Bone marrow (tissue), 2 donors: ENCODE measurements around the gene MLLT1.

Experiments
- DNase-seq, 2 donors: peaks; one replicate each; lab custom pipeline; 2025; lab: John Stamatoyannopoulos, UW

Gene MLLT1

DNA sequence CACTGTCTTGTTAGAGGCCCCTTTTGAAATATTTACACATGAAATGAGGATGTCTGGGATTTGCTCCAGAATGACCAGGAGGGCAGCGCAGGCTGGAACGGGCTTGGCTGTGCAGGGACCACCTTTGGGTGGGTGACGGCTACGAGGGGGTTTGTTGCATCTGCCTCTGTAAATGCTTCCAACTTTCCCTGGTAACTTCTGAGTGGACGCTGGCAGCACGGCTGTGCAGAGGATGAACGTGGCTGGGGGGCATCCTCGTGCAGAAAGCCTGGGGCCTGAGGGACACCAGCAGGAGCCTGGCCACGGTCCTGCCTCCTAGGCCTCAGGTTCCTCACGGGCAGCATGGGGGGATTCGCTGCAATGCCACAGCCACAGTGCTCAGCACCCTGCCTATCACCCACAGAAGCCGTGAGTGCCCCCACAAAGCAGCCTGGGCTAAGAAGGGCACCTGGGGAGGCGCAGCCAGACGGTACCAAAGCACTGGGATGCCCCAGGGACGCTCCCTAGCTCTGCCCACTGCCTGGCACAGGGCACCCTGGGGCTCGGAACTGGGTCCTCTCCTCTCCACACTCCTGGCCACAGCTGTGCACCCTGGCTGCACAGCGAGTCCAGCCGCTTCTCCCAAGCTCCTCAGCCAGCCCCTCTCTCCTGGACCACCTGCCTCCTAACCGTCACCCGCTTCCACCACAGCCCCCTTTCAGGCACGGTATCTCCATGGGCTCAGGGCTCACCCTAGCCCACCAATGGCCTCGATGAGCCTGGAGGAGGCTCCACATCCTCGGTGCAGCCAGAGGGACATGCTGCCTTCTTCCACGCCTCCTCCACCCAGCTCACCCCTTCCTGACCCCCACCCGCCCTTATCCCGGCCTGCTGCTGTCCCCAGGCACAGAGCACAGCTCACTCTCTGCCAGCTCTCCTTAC is 44.5 kb downstream of the MLLT1 start:
- no peak for DNase-seq

DNA sequence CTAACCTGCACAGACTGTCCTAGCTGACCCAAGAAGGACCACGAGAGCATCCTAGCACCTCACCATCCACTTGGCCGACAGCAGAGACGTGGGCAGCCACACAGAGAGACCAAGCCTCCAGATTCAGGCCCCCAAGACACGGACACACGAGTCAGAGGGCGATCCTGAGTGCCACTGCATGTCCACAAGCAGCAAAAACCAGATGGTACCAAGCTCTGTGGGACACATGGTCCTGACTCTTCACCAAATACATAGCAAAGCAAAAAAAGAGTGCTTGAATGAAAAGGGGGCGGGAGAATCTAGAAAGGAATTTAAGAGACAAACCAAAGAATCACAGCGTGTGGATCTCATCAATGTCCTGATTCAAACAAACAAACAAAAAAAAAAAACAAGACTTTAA is 45.2 kb downstream of the MLLT1 start:
- DNase-seq: no peak

GRCh38 chr19:6233827-6234511 is 45.8 kb downstream of the MLLT1 start:
- no peak for DNase-seq

- no peak for DNase-seq
Measured at GRCh38 chr19:6233056-6233826, 46.5 kb downstream of the MLLT1 start.

DNA sequence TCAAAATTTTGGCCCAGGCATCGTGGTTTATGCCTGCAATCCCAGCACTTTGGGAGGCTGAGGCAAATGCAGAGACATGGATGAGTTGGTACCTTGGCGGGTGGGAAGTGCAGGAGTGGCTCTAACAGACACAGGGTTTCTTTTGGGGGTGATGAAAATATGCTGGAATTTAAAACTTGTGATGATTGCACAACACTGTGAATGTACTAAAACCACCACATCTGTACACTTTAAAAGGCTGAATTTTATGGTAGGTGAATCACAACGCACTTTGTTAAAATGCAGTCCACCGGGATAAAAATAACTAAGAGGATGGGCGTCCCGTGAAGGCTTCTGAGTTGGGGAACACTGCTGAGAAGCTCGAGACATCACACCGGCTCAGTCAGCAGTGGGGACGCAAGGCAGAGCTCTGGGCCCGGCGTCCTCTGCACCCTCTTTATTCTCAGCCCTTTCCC is 47.1 kb downstream of the MLLT1 start:
- DNase-seq: no peak

GRCh38 chr19:6230991-6231448 is 48.8 kb downstream of the MLLT1 start:
- no peak for DNase-seq

- DNase-seq: no peak
Measured at GRCh38 chr19:6229951-6230712, 49.6 kb downstream of the MLLT1 start.

DNA sequence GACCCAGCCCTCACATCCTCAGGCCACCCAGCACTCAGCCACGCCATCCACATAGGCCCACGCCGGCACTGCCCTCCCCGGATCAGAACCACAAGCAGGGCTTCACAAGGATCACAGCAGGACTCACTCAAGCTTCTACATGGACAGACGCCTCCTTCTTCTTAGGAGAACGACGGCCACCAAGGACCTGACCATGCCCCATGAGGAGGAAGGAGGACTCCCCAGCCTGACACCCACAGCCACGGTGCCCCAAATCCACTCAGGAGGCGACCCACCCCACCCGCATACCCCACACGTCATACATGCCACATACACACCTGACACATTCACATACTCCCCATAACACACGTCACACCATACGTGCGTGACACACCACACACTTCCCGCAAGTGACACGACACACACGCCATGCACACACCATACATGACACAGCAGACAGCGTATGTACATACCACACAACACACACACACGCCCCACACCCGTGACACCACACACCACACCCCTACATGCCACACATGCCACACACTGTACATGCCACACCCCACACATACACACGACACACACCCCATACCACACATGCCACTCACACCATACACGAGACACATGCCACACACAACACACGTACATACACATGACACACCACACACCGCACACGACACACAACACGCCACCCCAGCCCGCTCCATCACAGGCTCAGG is 50.4 kb downstream of the MLLT1 start:
- no peak for DNase-seq

- no peak for DNase-seq
Measured at GRCh38 chr19:6228551-6229215, 51.1 kb downstream of the MLLT1 start.

DNA sequence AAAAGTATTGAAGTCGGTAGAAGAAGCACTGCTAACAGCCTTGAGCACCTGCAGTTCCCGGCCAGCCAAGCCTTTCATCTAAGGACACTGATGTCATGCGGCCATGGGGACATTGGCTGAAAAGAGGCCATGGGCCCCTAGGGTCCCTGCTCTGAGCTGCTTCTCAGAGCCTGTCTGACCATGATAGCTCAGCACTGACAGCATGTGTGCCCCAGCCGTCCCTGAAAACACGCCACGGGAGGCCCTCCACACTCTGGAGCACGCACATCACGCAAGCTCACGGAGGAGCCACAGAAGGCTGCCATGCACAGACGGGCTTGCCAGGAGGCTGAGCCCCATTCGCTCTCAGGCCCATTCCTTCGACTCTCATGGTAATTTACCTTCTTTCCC is 51.8 kb downstream of the MLLT1 start:
- no peak for DNase-seq

DNA sequence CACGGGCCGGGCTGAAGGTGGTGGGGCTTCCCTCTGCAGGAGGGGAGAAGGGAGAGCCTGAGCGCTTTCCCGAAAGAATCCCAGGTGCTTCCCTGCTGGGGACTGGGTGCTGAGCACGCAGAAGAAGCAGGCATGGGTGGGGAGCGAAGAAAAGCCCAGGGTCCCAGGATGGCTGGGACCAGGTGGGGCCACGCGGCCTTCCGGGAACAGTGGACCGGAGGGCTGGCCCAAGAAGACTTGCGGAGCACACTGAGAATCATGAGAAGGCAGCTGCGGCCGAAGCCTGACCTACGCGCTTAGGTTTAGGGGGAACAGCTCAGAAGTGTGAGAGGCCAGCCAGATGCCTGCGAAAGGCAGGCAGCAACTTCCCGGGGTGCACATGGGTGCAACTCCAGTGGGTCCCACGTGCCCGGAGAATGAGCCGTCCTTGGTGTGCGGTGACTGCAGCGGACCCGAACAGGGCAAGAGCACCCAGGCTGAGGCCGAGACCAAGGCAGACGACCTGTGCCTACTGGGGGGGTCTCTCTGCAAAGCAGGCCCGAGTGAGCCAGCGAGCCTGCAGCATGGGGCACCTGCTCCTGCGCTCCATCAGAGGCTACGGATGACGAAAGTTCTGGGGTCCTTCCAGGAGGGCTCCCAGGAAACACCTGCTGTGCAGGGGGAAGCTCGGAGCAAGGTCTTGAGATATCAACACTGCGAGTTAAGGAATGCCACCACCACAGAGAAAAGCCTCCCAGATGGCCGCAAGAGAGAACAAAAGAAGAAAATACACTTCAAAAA is 52.4 kb downstream of the MLLT1 start:
- no peak for DNase-seq

DNA sequence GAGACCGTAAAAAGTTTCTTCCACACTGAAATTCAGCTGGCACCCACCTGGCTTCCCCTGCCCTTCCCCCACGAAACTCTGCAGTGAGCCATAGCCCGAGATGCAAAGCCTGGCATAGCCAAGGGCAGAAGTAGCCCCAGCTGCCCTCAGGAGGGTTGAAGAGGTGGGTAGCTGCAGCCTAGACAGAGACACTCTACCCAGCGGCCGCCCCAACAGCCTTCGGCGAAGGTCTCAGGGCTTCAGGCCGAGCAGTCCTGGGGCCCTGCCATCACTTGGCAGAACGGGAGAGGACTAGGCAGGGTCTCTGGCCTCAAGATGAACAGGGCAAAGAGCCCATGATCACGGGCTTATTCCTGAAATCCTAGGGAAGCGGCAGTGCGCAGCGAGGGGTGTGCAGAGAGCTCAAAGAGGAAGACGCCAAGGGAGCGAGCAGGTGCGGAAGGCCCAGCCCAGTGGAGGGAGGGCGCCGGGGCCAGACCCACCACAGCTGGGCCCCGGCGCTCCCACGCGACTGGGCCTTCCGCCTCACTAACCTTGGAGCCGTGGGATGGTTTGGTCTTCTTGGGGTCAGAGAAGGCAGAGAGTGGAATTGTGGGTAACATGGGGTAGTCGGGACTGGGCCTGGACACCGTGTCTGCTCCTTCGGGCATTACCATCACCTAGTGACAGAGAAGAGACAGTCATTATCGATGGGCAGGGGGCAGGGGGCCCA is 53.2 kb downstream of the MLLT1 start:
- no peak for DNase-seq

DNA sequence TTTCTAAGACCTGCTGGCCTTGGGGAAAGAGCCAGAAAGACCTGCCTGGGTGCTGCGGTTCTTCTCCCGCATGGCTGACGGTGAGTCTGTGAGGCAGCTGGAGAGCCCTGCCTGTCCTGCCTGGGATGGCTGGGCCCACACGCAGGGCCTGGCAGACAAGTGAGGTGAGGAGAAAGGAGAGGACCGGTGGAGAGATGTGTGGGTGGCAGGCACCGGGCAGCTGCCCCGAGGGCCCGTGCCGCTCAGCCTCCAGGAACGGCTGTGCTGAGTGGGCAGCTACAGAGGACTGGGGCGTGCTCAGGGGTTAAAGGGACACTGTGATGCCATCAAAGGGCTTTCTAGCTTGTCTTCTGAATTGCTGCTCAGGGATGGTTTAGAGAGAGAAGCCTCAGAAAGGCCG is 53.8 kb downstream of the MLLT1 start:
- no peak for DNase-seq

GRCh38 chr19:6225232-6225865 is 54.4 kb downstream of the MLLT1 start:
- DNase-seq: no peak

DNA sequence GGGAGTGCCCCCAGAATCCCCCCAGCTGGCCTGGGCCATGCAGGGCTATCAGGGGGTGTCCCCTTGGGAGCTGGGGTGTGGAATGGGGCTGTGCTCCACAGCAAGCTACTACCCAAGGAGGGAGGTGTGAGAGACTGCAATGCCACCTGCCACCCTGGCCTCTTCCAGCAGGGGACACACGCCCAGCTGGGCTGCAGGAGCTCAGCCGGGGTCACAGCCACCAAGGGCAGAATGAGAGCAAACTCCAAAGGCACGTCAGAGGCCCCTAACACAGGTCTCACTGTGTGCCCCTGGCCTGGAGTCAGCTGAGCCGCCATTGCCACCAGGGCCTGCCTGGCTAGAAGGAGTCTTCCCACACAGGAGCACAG is 55.5 kb downstream of the MLLT1 start:
- no peak for DNase-seq

DNA sequence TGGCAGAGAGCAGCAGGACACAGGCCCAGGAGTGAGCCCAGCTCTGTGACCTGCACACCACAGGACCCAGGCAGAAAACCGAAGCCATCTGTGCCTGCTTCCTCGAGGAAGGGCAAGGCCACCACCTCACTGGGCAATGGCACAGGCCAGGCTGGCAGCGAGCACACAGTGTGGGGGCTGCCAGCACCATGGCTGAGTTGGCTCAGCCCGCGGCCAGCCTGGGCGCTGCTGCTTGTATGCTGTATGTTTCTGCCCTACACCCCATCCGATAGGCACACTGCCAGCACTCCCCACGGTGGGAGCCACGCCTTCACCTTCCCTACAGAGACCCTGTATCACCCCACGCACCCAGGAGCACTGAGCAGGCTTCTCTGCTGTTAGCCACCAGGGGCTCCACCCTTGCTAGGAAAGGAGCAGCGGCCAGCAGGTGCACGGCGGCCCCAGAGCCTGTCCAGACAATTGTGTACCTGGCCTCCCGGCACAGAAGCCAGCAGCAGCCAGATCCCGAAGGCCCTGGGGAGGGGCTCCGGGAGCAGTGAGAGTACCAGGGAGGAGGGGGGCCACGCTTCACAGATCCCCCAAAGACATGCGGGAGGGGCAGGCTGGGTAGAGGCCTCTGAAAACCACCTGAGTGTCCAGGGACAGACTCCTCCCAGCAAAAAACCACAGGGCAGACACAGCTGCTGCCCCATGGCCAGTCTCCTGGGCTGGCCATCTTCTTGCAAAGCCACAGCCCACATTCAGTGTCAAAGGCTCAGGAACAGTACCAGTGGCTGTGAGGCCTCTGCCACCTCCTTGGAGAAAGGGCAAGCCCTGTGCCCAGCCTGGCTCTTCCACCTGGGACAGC is 56.1 kb downstream of the MLLT1 start:
- DNase-seq: no peak

DNA sequence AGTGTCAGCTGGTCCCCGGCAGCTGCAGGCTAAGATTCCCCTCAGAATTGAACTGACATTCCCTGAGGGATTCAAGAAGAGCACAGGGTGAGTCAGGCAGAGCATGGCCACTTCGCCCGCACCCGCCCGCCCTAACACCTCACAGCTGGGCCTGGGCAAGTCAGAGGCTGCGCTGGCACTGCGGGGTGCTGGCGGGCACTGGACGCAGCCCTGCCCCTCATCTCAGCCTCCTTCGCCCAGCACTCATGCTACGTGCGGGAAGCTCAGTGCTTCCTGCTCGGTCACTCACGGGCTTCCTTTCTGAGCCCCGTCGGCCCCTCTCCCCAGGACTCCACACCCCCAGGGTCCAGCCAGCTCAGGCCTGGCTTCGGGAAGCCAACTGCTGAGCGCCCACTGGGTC is 56.9 kb downstream of the MLLT1 start:
- no peak for DNase-seq
